ENCODE results near the gene DTWD2.

DTWD2 gene

GRCh38 chr5:119019501-119019900 is 31.2 kb upstream of the DTWD2 start:
- H3K4me2 ChIP-seq (ENCODE audit: low read depth, low read length, poor library complexity, severe bottlenecking): no peak overlapping the region
- H3K79me2 ChIP-seq (ENCODE audit: insufficient read depth, low read length): no peaks in the 10 kb centered on the region
- no peak overlapping the region for H3K4me3 ChIP-seq (ENCODE audit: low read length, poor library complexity, severe bottlenecking)
- no peaks in the 10 kb centered on the region for H4K20me1 ChIP-seq (ENCODE audit: insufficient read depth, low read length, poor library complexity, severe bottlenecking)
- H3K9me3 ChIP-seq (ENCODE audit: insufficient read depth, low read depth, low read length): no peaks in the 10 kb centered on the region
- no peaks in the 10 kb centered on the region for H3K36me3 ChIP-seq (ENCODE audit: insufficient read depth, low read length)
- H3K27me3 ChIP-seq (ENCODE audit: insufficient read depth, low read length, poor library complexity, severe bottlenecking): no peaks in the 10 kb centered on the region
- H3K4me1 ChIP-seq (ENCODE audit: insufficient read depth, low read length, poor library complexity, severe bottlenecking): no peaks in the 10 kb centered on the region
- no peak overlapping the region for H2AFZ ChIP-seq (ENCODE audit: low read length)
- H3F3A ChIP-seq (ENCODE audit: low read depth): no peaks in the 10 kb centered on the region
- H3K9me2 ChIP-seq (replicated peaks; ENCODE audit: low read depth, low read length): no peaks in the 10 kb centered on the region
- TF ChIP-seq CTCF (conservative IDR thresholded peaks at IDR 0.05; ENCODE audit: low read length): no peak
- TF ChIP-seq EZH2phosphoT487 (IDR thresholded peaks at IDR 0.05; ENCODE audit: borderline replicate concordance): no peak
- H3K9ac ChIP-seq (ENCODE audit: low read depth, low read length, poor library complexity, severe bottlenecking): no peak overlapping the region

- no peaks in the 10 kb centered on the region for H4K20me1 ChIP-seq (ENCODE audit: insufficient read depth, low read length, poor library complexity, severe bottlenecking)
- TF ChIP-seq CTCF (conservative IDR thresholded peaks at IDR 0.05; ENCODE audit: low read length) (no peak), EZH2phosphoT487 (IDR thresholded peaks at IDR 0.05; ENCODE audit: borderline replicate concordance) (no peak)
- no peaks in the 10 kb centered on the region for H3K9me3 ChIP-seq (ENCODE audit: insufficient read depth, low read depth, low read length)
- H3K36me3 ChIP-seq (ENCODE audit: insufficient read depth, low read length): no peaks in the 10 kb centered on the region
- H3K79me2 ChIP-seq (ENCODE audit: insufficient read depth, low read length): no peaks in the 10 kb centered on the region
- H3K4me1 ChIP-seq (ENCODE audit: insufficient read depth, low read length, poor library complexity, severe bottlenecking): no peaks in the 10 kb centered on the region
- no peak overlapping the region for H3K9ac ChIP-seq (ENCODE audit: low read depth, low read length, poor library complexity, severe bottlenecking)
- H3F3A ChIP-seq (ENCODE audit: low read depth): no peaks in the 10 kb centered on the region
- no peak overlapping the region for H2AFZ ChIP-seq (ENCODE audit: low read length)
- H3K9me2 ChIP-seq (replicated peaks; ENCODE audit: low read depth, low read length): no peaks in the 10 kb centered on the region
- no peak overlapping the region for H3K4me2 ChIP-seq (ENCODE audit: low read depth, low read length, poor library complexity, severe bottlenecking)
- no peak overlapping the region for H3K4me3 ChIP-seq (ENCODE audit: low read length, poor library complexity, severe bottlenecking)
- H3K27me3 ChIP-seq (ENCODE audit: insufficient read depth, low read length, poor library complexity, severe bottlenecking): no peaks in the 10 kb centered on the region
These were observed 29.6 kb upstream of the DTWD2 start for GRCh38 chr5:119017994-119018393.

GRCh38 chr5:119016125-119016774 is 27.9 kb upstream of the DTWD2 start:
- no peaks in the 10 kb centered on the region for H3K79me2 ChIP-seq (ENCODE audit: insufficient read depth, low read length)
- no peaks in the 10 kb centered on the region for H3K36me3 ChIP-seq (ENCODE audit: insufficient read depth, low read length)
- H4K20me1 ChIP-seq (ENCODE audit: insufficient read depth, low read length, poor library complexity, severe bottlenecking): no peaks in the 10 kb centered on the region
- no peak for TF ChIP-seq CTCF (conservative IDR thresholded peaks at IDR 0.05; ENCODE audit: low read length)
- no peak for TF ChIP-seq EZH2phosphoT487 (IDR thresholded peaks at IDR 0.05; ENCODE audit: borderline replicate concordance)
- no peaks in the 10 kb centered on the region for H3K4me1 ChIP-seq (ENCODE audit: insufficient read depth, low read length, poor library complexity, severe bottlenecking)
- H3K4me3 ChIP-seq (ENCODE audit: low read length, poor library complexity, severe bottlenecking): no peak overlapping the region
- no peaks in the 10 kb centered on the region for H3F3A ChIP-seq (ENCODE audit: low read depth)
- no peaks in the 10 kb centered on the region for H3K9me2 ChIP-seq (replicated peaks; ENCODE audit: low read depth, low read length)
- no peak overlapping the region for H3K4me2 ChIP-seq (ENCODE audit: low read depth, low read length, poor library complexity, severe bottlenecking)
- H3K27me3 ChIP-seq (ENCODE audit: insufficient read depth, low read length, poor library complexity, severe bottlenecking): no peaks in the 10 kb centered on the region
- H3K9ac ChIP-seq (ENCODE audit: low read depth, low read length, poor library complexity, severe bottlenecking): no peak overlapping the region
- no peak overlapping the region for H2AFZ ChIP-seq (ENCODE audit: low read length)
- H3K9me3 ChIP-seq (ENCODE audit: insufficient read depth, low read depth, low read length): no peaks in the 10 kb centered on the region
